Cerebellar cortex (tissue), 1 donor: ENCODE measurements around the gene STK24.
"Not testable (repeated sequence)": the region's sequence is repeated elsewhere in the genome, so short reads cannot be mapped to it uniquely, and the experiment has no call there.

Source experiments
- DNase-seq: peaks from one replicate; pipeline ENCODE4 v3.0.0-alpha.2; 2015; ENCODE audit warnings: low spot score

The STK24 gene

GRCh38 chr13:98576963-98577835 lies at the start of gene STK24:
STK24 (minus strand) TSS chr13:98577107; CDS start chr13:98576786, 321 bp downstream.
- DNase-seq, result peak; percentile 61

- no peak for DNase-seq
These were observed 49.5 kb upstream of the STK24 start for GRCh38 chr13:98626298-98626935.

- not testable (repeated sequence) for DNase-seq
These were observed 47.7 kb upstream of the STK24 start for GRCh38 chr13:98624589-98624988.

- DNase-seq, result no peak
These were observed 46.0 kb upstream of the STK24 start for GRCh38 chr13:98622931-98623331.

- DNase-seq, result no peak
These were observed 42.6 kb upstream of the STK24 start for GRCh38 chr13:98619556-98619955.

GRCh38 chr13:98615595-98615994 lies 38.7 kb upstream of the STK24 start:
- not testable (repeated sequence) for DNase-seq

- no peak for DNase-seq
These were observed 36.7 kb upstream of the STK24 start for GRCh38 chr13:98613591-98613990.

- no peak for DNase-seq
These were observed 32.8 kb upstream of the STK24 start for GRCh38 chr13:98609756-98610155.

- DNase-seq, result no peak
These were observed 29.4 kb upstream of the STK24 start for GRCh38 chr13:98606296-98606695.

- DNase-seq, result no peak
These were observed 22.8 kb upstream of the STK24 start for GRCh38 chr13:98599502-98600328.

GRCh38 chr13:98598043-98598442 lies 21.1 kb upstream of the STK24 start:
- DNase-seq, result peak; percentile 35

- no peak for DNase-seq
These were observed 18.2 kb upstream of the STK24 start for GRCh38 chr13:98595134-98595533.

GRCh38 chr13:98592362-98592732 lies 15.4 kb upstream of the STK24 start:
- DNase-seq, result no peak

- DNase-seq, result no peak
These were observed 14.9 kb upstream of the STK24 start for GRCh38 chr13:98591721-98592361.

- DNase-seq, result not testable (repeated sequence)
These were observed 13.6 kb upstream of the STK24 start for GRCh38 chr13:98590471-98590870.

GRCh38 chr13:98589516-98589915 lies 12.6 kb upstream of the STK24 start:
- DNase-seq, result not testable (repeated sequence)

- DNase-seq, result no peak
These were observed 9.8 kb upstream of the STK24 start for GRCh38 chr13:98586400-98587345.

- no peak for DNase-seq
These were observed 9.0 kb upstream of the STK24 start for GRCh38 chr13:98585946-98586345.

- DNase-seq, result no peak
These were observed 8.5 kb upstream of the STK24 start for GRCh38 chr13:98585398-98585754.

GRCh38 chr13:98584668-98585397 lies 7.9 kb upstream of the STK24 start:
- no peak for DNase-seq
